ENCODE data around the gene GRID1.

The GRID1 gene

DNA sequence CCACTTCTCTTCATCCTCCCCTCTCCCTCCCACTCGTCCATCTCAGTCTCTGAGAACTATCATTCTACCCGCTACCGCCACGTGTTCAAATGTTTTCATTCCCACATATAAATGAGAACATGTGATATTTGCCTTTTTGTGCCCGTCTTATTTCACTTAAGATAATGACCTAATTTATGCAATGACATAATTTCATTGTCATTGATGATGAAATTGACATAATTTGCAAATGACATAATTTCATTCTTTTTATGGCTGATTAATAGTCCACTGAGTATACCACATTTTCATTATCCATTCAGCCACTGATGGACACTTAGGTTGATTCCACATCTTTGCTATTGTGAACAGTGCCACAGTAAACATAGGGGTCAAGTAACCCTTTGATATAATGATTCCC, 292.3 kb downstream of the GRID1 start:
- H3K27ac Mint-ChIP-seq = no peak overlapping the region
- peaks cover 0 to 4% of the 10 kb centered on the region in 2 donors for H3K9me3 Mint-ChIP-seq
- ATAC-seq (no peak), DNase-seq (no peak)
- H3K4me1 Mint-ChIP-seq = no peaks in the 10 kb centered on the region
- no peak overlapping the region for H3K4me3 Mint-ChIP-seq
- H3K27me3 Mint-ChIP-seq = peaks cover under 1% of the 10 kb centered on the region

DNA sequence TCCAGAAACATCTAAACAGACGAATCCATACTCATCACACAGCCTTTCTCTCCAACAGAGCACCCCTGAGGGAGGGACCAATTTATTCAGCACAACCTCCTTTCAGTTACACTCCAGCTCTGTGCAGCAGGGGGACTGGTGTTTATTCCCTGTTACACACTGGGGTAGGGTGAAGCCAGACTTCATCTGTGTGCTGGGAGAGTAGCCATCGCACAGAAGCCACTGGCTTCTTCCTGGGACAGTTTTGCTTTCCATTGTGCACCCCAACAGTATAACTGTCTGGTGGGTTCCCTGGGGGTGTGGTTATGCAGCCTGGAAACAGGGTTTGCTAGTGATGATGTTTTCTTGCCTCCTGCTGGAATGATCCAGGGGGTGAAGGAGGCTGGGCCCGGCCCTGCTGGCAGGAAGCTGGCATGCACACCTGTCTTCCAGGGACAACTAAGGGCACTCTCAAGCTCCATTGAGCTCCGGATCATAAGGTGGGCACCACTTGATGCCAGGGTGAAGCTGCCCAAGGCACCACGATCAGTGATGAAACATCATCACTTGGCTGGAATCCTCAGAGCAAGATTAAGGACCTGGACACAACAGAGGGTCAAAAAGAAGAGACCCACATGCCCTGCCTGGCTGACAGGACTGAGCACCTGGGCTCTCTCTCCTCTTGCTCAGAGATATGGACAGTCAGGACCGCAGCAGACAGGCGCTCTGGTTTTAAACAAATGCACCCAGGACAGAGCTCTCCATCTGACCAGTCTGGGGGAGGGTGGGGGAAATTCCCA, 293.2 kb downstream of the GRID1 start:
- Mint-ChIP-seq H3K4me3 (no peak overlapping the region), H3K27me3 (no peaks in the 10 kb centered on the region), H3K4me1 (no peaks in the 10 kb centered on the region), H3K9me3 (peaks cover 0 to 4% of the 10 kb centered on the region in 2 donors), H3K27ac (no peak overlapping the region)
- no peak for ATAC-seq
- no peak for DNase-seq

DNA sequence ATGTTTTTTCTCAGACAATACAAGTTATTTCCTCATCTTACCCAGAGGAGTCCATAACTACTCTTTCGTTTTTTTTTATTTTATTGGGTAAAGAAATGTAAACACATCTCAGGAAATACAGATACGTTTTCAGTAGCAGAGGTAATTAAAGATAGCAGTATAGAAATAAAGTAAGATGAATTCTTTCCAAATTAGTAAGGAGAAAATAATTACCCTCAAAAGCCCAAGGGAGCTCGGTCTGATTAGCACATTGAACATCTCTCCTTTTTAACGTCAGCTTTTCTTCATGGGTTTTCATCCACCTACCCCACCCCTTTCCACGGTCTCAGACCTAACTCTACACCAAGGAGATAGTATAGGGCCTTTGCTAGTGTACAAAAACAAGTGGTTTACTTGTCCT, 294.2 kb downstream of the GRID1 start:
- H3K4me1 Mint-ChIP-seq = no peaks in the 10 kb centered on the region

DNA sequence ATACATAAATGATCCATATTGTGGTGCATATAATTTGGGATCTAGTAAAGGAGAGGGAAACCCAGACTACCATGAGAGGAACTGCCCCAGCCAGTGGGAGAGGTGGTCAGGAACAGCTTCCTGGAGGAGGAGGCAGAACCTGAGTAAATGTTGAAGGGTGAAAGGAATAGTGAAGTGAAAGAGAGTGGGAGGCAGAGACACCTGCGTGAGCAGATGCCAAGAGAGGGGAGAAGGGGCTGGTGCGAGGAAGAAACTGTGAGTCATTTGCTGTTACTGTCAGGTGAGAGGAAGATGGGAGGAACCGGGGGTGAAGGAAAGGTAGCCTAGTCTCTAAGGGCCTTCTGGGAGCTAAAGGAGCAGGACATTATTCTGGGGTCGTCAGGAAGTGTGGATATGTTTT, 294.8 kb downstream of the GRID1 start:
- Mint-ChIP-seq H3K4me1 (no peaks in the 10 kb centered on the region), H3K27ac (no peak overlapping the region), H3K4me3 (no peak overlapping the region), H3K9me3 (peaks cover 0 to 4% of the 10 kb centered on the region in 2 donors), H3K27me3 (peaks cover 2% of the 10 kb centered on the region)
- DNase-seq = no peak
- no peak for ATAC-seq

More for the DNA sequence above, 294.2 kb downstream of the GRID1 start:
- Mint-ChIP-seq H3K27ac (no peak overlapping the region), H3K9me3 (peaks cover 0 to 4% of the 10 kb centered on the region in 2 donors), H3K4me3 (no peak overlapping the region), H3K27me3 (no peaks in the 10 kb centered on the region)
- ATAC-seq = no peak
- DNase-seq = no peak

DNA sequence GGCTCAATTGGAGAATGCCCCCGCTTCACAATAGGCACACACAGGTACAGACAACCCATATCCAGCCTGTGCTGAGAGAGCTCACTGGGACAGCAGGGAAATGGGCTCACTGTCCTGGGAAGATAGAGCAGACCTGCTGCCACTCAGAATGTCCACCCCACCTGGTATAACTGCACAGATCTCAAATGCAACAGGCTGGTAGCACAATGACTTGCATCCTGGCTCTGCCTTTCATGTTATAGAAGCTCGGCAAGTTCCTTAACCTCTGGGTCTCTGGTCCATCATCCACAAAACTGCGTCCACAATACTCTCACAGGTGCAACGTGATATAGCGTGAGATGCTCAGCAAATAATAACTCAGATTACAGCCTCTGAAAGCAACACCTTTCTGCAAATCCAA, 295.4 kb downstream of the GRID1 start:
- Mint-ChIP-seq H3K9me3 (peaks cover 0 to 1% of the 10 kb centered on the region in 2 donors), H3K4me1 (no peaks in the 10 kb centered on the region), H3K27me3 (peaks cover 8% of the 10 kb centered on the region), H3K27ac (no peak overlapping the region), H3K4me3 (no peak overlapping the region)
- ATAC-seq (no peak), DNase-seq (no peak)

DNA sequence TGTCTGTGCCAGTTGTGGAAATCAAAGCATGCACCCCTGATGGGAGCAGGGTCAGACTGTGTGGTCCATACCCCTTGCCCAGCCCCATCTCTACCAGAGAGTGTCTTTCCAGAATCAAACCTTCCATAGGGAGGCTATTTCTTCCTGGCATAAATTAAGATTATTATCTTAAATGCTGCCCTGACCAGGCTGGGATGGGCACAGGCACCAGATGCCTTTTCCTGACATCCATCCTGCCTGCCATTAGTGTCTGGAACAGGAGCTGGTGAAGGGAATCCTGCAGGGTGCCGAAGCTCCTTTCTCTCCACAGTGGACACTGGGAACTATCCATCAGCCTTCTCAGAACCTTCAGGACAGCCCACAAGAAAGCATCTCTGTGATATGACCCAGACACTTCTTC, 296.3 kb downstream of the GRID1 start:
- Mint-ChIP-seq H3K4me1 (no peaks in the 10 kb centered on the region), H3K9me3 (no peaks in the 10 kb centered on the region), H3K27ac (no peak overlapping the region), H3K27me3 (peaks cover 17% of the 10 kb centered on the region), H3K4me3 (no peak overlapping the region)
- DNase-seq = no peak
- no peak for ATAC-seq

DNA sequence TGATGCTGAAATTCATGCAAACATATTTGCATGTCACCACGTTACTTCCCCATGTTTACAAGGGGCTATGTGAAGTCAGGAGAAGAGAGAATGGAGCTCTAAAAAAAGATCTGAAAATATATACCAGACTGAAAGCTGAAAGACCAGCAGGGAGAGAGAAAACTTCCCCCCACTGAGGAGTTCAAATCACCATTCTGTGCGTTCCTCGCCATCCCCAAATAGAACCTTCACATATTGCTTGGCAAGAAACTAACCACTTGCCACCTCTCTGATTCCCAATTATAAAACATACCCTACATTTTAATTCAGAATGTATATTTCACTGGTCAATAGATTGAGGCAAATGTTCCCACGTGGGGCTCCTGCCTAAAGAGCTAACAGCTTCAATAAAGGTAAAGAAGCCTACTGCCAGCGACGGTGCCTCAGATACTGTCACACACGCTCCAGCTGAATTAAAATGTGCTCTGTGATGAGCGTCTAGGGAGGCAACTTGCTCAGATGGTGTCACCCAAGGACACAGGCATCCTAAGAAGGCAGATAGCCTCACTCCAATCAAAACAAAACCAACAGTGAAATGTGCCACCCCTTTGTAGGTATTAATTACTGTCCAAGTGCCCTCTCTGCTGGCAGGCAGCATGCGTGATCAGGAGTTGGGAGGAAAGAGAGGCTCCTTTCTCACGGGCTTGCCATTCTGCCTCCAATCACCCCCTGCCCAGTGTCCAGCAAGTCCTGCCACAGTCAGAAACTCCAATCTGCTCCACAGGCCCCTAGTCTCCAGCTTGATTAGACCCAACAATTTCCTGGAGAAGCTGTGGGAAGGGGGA, 298.2 kb downstream of the GRID1 start:
- H3K27ac Mint-ChIP-seq = no peak overlapping the region
- H3K4me1 Mint-ChIP-seq = no peaks in the 10 kb centered on the region
- H3K9me3 Mint-ChIP-seq = no peaks in the 10 kb centered on the region
- DNase-seq (no peak), ATAC-seq (no peak)
- H3K27me3 Mint-ChIP-seq = peaks cover 29% of the 10 kb centered on the region
- H3K4me3 Mint-ChIP-seq = no peak overlapping the region

DNA sequence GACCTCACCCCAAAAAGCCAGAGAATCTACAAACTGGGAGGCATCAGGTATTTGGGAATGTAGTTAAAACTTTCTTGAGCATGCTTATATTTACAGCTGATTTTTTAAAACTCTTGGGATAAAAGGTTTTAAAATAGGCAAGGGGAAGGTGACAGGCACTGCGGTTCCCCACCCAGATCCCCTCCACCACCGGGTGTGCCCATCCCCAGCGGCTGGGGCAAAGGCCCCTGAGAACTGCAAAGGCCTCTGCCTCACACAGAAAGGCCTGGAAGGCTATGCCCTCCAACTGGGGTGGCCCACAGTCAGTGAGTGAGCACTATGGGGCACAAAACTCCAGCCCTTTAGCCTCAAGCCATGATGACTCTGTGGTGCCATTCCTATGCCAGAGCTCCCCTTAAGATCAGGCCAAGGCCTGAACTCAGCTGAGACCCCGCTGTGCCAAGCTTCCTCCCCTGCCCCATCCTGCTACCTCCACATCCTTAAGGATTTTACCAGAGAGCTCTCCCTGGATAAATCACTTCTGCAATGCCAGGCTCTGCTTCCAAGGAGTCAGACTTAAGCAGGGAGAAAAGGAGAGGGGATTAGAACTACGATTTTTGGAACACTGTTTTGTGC, 299.1 kb downstream of the GRID1 start:
- no peaks in the 10 kb centered on the region for H3K9me3 Mint-ChIP-seq
- DNase-seq (no peak), ATAC-seq (no peak)
- no peak overlapping the region for H3K27ac Mint-ChIP-seq
- no peaks in the 10 kb centered on the region for H3K4me1 Mint-ChIP-seq
- peaks cover 33% of the 10 kb centered on the region for H3K27me3 Mint-ChIP-seq
- H3K4me3 Mint-ChIP-seq = no peak overlapping the region

DNA sequence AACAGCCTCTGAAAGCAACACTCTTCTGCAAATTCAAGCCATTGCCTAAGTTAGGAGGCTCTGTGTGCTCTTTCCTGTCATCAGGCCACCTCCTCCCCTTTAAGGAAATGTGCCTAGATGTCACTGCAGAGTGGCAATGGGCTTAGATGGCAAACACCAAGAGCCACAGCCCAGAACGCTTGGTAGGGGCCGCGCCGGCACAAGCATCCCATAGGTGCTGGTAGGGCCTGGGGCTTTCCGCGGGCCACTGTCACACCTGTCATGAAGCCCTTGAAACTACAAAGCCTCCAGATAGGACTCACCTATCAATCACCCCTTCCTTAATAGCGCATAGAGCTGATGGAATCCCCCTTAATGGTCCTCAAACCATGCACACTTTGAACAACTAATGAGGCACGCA, 299.9 kb downstream of the GRID1 start:
- no peak overlapping the region for H3K4me3 Mint-ChIP-seq
- DNase-seq (no peak), ATAC-seq (no peak)
- H3K27me3 Mint-ChIP-seq = peaks cover 42% of the 10 kb centered on the region
- no peaks in the 10 kb centered on the region for H3K4me1 Mint-ChIP-seq
- H3K9me3 Mint-ChIP-seq = no peaks in the 10 kb centered on the region
- H3K27ac Mint-ChIP-seq = no peak overlapping the region

DNA sequence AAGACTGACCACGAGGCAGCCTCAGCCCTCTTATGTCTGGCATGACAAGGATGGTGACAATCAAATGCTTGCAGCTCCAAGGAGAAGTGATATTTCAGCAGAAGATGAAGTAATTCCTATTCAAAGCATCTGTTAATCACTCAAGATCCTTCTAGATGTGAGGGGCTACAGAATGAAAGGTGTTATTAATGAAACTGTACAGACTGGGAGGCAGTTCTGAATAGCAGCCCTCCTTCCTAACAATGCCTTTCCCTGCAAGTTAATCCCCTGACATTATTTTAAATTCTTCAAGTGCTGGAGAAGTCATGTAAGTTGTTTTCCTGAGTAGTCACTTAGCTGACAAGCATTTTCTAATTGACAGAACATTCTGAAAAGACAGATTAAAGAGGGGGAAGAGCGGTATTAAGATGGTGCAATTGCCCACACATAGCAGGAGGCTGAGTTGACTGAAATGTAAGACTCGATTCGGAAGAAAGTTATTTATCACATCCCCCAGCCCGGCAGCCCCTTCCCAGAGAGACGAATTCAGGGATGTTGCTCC, 300.8 kb downstream of the GRID1 start:
- ATAC-seq (no peak), DNase-seq (no peak)
- no peak overlapping the region for H3K4me3 Mint-ChIP-seq
- H3K4me1 Mint-ChIP-seq = no peaks in the 10 kb centered on the region
- H3K9me3 Mint-ChIP-seq = no peaks in the 10 kb centered on the region
- H3K27ac Mint-ChIP-seq = no peak overlapping the region
- H3K27me3 Mint-ChIP-seq = peaks cover 50% of the 10 kb centered on the region

DNA sequence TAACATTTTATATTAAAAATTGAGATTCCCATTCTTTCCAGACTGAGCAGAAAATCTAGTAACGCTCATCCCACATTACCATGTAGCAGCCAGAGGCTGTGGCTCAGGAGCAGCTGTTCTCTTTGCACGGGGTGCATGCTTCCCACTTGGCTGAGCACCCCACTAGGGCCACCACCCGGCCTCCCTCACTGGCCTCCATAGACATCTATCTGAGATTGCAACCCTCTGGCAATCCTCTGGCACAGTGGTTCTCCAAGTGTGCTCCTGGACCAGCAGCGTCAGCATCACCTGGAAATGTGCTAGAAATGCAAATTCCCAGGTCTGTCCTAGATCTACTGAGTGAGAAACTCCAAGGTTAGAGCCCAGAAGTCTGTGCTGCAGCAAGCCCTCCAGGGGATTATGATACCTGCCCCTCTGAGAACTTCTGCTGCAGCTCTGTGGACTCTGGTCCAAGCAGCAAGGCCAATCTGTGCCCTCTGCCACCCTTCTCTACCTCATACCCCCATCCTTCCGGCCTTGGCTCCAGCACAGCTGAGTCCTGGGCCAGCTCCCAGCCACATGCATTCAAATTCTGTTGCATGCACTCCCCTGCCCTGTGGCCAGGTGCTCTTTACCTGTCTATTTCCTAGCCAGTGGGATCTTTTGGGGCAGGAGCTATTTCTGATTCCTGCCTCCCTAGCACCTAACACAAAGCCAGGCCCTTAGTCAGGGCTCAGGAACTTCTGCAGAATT, 301.5 kb downstream of the GRID1 start:
- no peak for ATAC-seq
- no peak overlapping the region for H3K4me3 Mint-ChIP-seq
- H3K27ac Mint-ChIP-seq = no peak overlapping the region
- DNase-seq = no peak
- peaks cover 50% of the 10 kb centered on the region for H3K27me3 Mint-ChIP-seq
- no peaks in the 10 kb centered on the region for H3K9me3 Mint-ChIP-seq
- H3K4me1 Mint-ChIP-seq = no peaks in the 10 kb centered on the region

DNA sequence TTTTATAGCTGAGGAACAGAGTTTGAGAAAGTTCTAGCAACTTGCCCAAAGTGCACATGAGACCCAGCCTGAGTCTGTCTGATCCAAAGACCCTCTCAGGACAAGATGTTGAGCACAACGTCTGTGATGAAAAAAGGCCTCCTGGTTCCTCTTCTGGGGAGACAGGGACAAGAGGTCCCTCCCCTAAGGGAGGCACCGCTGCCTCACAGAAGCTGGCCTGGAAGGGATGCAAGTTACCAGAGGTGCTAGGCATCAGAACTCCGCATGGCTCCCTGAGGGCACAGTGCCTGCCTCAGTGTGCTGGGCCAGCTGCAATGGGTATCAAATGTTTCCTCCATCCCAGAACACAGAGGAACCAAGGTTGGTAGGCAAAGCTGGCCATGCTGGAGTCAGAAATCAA, 302.4 kb downstream of the GRID1 start:
- Mint-ChIP-seq H3K4me3 (no peak overlapping the region), H3K27me3 (peaks cover 50% of the 10 kb centered on the region)
- no peak for ATAC-seq

DNA sequence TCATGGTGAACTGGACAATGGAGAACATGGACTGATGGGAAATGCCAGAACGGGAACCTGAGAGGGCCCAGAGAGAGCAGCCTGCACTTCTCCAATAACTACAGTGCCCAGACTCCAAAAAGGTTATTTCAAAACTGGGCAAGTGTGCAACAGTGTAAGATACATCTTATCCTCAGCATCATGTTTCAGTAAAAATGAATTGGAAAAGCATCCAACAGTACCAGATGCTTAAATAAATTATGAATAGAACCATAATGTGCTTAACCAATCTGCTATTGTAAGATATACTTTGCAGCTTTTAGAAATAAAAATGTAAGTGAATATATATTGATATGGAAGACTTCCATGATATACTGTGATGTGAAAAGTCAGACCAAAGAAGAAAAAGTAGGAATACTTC, 303.3 kb downstream of the GRID1 start:
- no peak overlapping the region for H3K4me3 Mint-ChIP-seq
- peaks cover 58% of the 10 kb centered on the region for H3K27me3 Mint-ChIP-seq
- no peak overlapping the region for H3K27ac Mint-ChIP-seq
- no peaks in the 10 kb centered on the region for H3K9me3 Mint-ChIP-seq
- ATAC-seq (no peak), DNase-seq (no peak)
- no peaks in the 10 kb centered on the region for H3K4me1 Mint-ChIP-seq

More for the DNA sequence above, 302.4 kb downstream of the GRID1 start:
- Mint-ChIP-seq H3K4me1 (no peaks in the 10 kb centered on the region), H3K9me3 (no peaks in the 10 kb centered on the region), H3K27ac (no peak overlapping the region)
- no peak for DNase-seq

DNA sequence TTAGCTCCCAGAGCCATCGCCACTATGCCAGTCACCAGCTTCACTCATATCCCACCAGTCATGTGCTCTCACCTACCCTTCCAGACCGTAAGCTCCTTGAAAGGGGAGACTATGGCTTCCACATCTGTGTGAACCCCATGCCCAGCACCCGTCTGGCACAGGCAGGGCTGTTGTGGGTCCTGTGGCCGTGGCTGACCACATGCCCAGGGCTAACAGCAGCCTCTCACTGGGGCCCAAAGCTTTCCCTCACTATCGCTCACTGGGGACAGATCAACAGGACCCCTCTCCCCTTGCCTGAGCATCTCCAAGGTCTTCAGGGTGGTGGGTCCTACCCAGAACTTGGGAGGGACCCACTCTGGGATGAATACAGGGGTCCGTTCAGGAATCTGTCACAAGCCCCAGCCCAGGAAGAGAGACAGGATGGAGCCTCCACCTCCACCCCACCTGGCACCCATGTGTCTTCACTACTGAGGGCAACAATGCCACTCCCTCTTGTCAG, 303.9 kb downstream of the GRID1 start:
- H3K27ac Mint-ChIP-seq = no peak overlapping the region
- no peaks in the 10 kb centered on the region for H3K4me1 Mint-ChIP-seq
- peaks cover 62% of the 10 kb centered on the region for H3K27me3 Mint-ChIP-seq
- H3K9me3 Mint-ChIP-seq = no peaks in the 10 kb centered on the region
- H3K4me3 Mint-ChIP-seq = no peak overlapping the region
- DNase-seq (no peak), ATAC-seq (no peak)

DNA sequence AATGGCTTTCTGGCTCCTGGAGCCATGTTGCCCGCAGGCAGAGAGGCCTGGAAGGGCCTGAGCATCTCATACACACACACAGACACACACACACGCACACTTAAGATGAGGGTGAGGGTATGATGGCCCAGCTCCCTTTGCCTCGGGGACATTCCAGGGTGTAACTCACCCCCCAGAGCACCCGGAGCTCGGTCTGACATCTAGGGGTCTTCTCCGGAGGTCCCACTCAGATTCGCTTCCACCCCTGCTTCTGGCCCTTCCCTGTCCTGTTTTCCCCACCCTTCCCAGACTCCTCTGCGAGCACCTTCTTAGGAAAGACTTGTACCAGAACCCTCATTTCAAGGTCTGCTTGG, 304.4 kb downstream of the GRID1 start:
- no peak for DNase-seq
- Mint-ChIP-seq H3K9me3 (no peaks in the 10 kb centered on the region), H3K27ac (no peak overlapping the region), H3K27me3 (peaks cover 67% of the 10 kb centered on the region), H3K4me1 (no peaks in the 10 kb centered on the region), H3K4me3 (no peak overlapping the region)
- no peak for ATAC-seq
